Activated gamma-delta T cell (primary cell): ENCODE data around the gene C6orf136.

Experiments
- DNase-seq: peaks from one replicate; lab custom pipeline; 2025; lab: John Stamatoyannopoulos, UW

The C6orf136 gene

GRCh38 chr6:30615219-30615957 lies 31.5 kb upstream of the C6orf136 start:
- DNase-seq = no peak

GRCh38 chr6:30615958-30616810 lies 30.7 kb upstream of the C6orf136 start:
- DNase-seq = no peak

GRCh38 chr6:30616811-30617564 lies 29.9 kb upstream of the C6orf136 start, which contains the start of gene PPP1R10:
PPP1R10 (minus strand) TSS chr6:30617243; CDS start chr6:30609944, 7,299 bp downstream.
- DNase-seq = peak; percentile 94

- DNase-seq = peak; percentile 86
Observed at GRCh38 chr6:30617565-30618269, 29.2 kb upstream of the C6orf136 start, which contains the start of gene MRPS18B. MRPS18B (plus strand) TSS chr6:30617840; CDS start chr6:30617866, 26 bp downstream.

- no peak for DNase-seq
Observed at GRCh38 chr6:30618270-30618797, 28.6 kb upstream of the C6orf136 start.

GRCh38 chr6:30619561-30619960 lies 27.4 kb upstream of the C6orf136 start:
- no peak for DNase-seq

GRCh38 chr6:30625511-30625910 lies 21.4 kb upstream of the C6orf136 start:
- no peak for DNase-seq

- peak; percentile 79 for DNase-seq
Observed at GRCh38 chr6:30626484-30627366, 20.2 kb upstream of the C6orf136 start, which contains the start of gene ATAT1. ATAT1 (plus strand) TSS chr6:30626874.

- DNase-seq = no peak
Observed at GRCh38 chr6:30635834-30636233, 11.1 kb upstream of the C6orf136 start.

GRCh38 chr6:30640481-30640880 lies 6.5 kb upstream of the C6orf136 start:
- DNase-seq = no peak

- no peak for DNase-seq
Observed at GRCh38 chr6:30641048-30641447, 5.9 kb upstream of the C6orf136 start.

- DNase-seq = no peak
Observed at GRCh38 chr6:30643656-30644055, 3.3 kb upstream of the C6orf136 start.

- DNase-seq = no peak
Observed at GRCh38 chr6:30644769-30645168, 2.2 kb upstream of the C6orf136 start.

- DNase-seq = no peak
Observed at GRCh38 chr6:30645989-30646388, 944 bp upstream of the C6orf136 start.

- DNase-seq = peak; percentile 63
Observed at GRCh38 chr6:30647242-30648116, 546 bp downstream of the C6orf136 start.

- DNase-seq = no peak
Observed at GRCh38 chr6:30651143-30651542, 4.2 kb downstream of the C6orf136 start.

- no peak for DNase-seq
Observed at GRCh38 chr6:30654798-30655742, 8.1 kb downstream of the C6orf136 start.

- DNase-seq = no peak
Observed at GRCh38 chr6:30655743-30656094, 8.8 kb downstream of the C6orf136 start.
